SHP77 treated with DMSO at 0.1 percent for 48 hours (cell line): ENCODE measurements around the gene LRRC49.
A peak's percentile ranks its signal among the peaks of the same experiment; 100 is the strongest.
"Not testable (repeated sequence)": the region's sequence is repeated elsewhere in the genome, so short reads cannot be mapped to it uniquely, and the experiment has no call there.

ENCODE experiments used
- DNase-seq: peaks from one replicate; lab custom pipeline; 2025; lab: John Stamatoyannopoulos, UW

The LRRC49 gene

GRCh38 chr15:70923311-70924080, 30.9 kb downstream of the LRRC49 start:
- no peak for DNase-seq

GRCh38 chr15:70926914-70927313, 34.3 kb downstream of the LRRC49 start:
- DNase-seq = not testable (repeated sequence)

- DNase-seq = no peak
Measured at GRCh38 chr15:70931821-70932220, 39.2 kb downstream of the LRRC49 start.

- no peak for DNase-seq
Measured at GRCh38 chr15:70932397-70932796, 39.8 kb downstream of the LRRC49 start.

- DNase-seq = no peak
Measured at GRCh38 chr15:70933411-70933810, 40.8 kb downstream of the LRRC49 start.

- DNase-seq = no peak
Measured at GRCh38 chr15:70935631-70936030, 43.0 kb downstream of the LRRC49 start.

GRCh38 chr15:70936326-70936725, 43.7 kb downstream of the LRRC49 start:
- peak; percentile 3 for DNase-seq

GRCh38 chr15:70943285-70943684, 50.7 kb downstream of the LRRC49 start:
- DNase-seq = not testable (repeated sequence)

- DNase-seq = no peak
Measured at GRCh38 chr15:70947351-70948335, 55.0 kb downstream of the LRRC49 start.

- no peak for DNase-seq
Measured at GRCh38 chr15:70950953-70951352, 58.3 kb downstream of the LRRC49 start.

- no peak for DNase-seq
Measured at GRCh38 chr15:70954171-70954570, 61.5 kb downstream of the LRRC49 start.

GRCh38 chr15:70954733-70955132, 62.1 kb downstream of the LRRC49 start:
- DNase-seq = no peak

- no peak for DNase-seq
Measured at GRCh38 chr15:70955151-70955550, 62.5 kb downstream of the LRRC49 start.

- no peak for DNase-seq
Measured at GRCh38 chr15:70956201-70956995, 63.8 kb downstream of the LRRC49 start.

- no peak for DNase-seq
Measured at GRCh38 chr15:70962084-70962483, 69.5 kb downstream of the LRRC49 start.

- DNase-seq = no peak
Measured at GRCh38 chr15:70963199-70963598, 70.6 kb downstream of the LRRC49 start.

GRCh38 chr15:70964058-70964457, 71.4 kb downstream of the LRRC49 start:
- no peak for DNase-seq

- DNase-seq = no peak
Measured at GRCh38 chr15:70964686-70965085, 72.1 kb downstream of the LRRC49 start.

GRCh38 chr15:70967646-70968045, 75.0 kb downstream of the LRRC49 start:
- no peak for DNase-seq

- DNase-seq = no peak
Measured at GRCh38 chr15:70974004-70974832, 81.6 kb downstream of the LRRC49 start.

GRCh38 chr15:70976851-70977250, 84.2 kb downstream of the LRRC49 start:
- DNase-seq = no peak
